ENCODE results near the gene PROM2.

DNA sequence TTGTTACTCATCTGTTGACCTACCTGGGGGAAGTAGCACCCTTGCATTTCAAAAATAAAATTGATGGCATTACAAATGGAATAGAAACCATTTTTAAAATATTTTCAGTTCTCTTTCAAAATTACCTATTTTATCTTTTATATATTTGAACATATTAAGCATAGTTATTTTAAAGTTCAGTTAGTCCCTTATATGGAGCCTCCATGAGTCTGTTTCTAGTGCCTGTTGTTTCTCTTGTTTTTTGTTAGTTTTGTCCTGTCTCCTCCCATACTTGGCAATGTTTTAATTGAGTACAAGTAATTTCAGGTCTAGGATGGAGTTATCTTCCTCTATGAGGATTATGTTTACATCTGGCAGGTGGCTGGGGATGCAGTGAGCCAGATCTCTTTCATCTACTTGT lies 17.0 kb downstream of the PROM2 start:
- TF ChIP-seq, protein P1, sequence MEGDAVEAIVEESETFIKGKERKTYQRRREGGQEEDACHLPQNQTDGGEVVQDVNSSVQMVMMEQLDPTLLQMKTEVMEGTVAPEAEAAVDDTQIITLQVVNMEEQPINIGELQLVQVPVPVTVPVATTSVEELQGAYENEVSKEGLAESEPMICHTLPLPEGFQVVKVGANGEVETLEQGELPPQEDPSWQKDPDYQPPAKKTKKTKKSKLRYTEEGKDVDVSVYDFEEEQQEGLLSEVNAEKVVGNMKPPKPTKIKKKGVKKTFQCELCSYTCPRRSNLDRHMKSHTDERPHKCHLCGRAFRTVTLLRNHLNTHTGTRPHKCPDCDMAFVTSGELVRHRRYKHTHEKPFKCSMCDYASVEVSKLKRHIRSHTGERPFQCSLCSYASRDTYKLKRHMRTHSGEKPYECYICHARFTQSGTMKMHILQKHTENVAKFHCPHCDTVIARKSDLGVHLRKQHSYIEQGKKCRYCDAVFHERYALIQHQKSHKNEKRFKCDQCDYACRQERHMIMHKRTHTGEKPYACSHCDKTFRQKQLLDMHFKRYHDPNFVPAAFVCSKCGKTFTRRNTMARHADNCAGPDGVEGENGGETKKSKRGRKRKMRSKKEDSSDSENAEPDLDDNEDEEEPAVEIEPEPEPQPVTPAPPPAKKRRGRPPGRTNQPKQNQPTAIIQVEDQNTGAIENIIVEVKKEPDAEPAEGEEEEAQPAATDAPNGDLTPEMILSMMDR (IDR thresholded peaks at IDR 0.05) = no peak
- TF ChIP-seq POLR2AphosphoS5 (IDR thresholded peaks at IDR 0.05) = no peak
